GM21786 (cell line): Measurements from ENCODE around the gene MTR.

Source experiments
- ATAC-seq: cut with Tn5 transposase; IDR thresholded peaks from one replicate; pipeline ENCODE4 v1.9.1; 2021; ENCODE audit not compliant: unreplicated experiment

The MTR gene

GRCh38 chr1:236948996-236949395 lies 153.9 kb downstream of the MTR start:
- no peak for ATAC-seq

DNA sequence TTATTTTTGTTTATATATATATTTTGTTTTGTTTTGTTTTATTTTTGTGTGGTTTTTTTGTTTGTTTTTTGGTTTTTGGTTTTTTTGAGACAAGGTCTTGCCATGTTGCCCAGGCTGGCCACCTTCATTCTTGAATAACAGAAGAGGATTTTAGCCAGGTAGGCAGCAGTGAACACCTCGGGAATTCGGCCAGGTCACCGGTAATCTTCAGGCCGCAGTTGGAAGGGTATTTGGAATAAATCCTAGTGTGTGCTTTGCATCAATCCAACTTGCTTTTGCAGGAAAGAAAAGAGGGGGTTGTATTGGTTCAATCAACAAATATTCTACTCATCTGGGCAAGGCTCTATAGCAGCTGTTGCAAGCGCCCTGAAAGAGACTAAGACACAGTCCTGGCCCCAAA lies 155.3 kb downstream of the MTR start:
- no peak for ATAC-seq

GRCh38 chr1:236951672-236952071 lies 156.6 kb downstream of the MTR start:
- no peak for ATAC-seq

GRCh38 chr1:236952246-236953003 lies 157.3 kb downstream of the MTR start:
- no peak for ATAC-seq

DNA sequence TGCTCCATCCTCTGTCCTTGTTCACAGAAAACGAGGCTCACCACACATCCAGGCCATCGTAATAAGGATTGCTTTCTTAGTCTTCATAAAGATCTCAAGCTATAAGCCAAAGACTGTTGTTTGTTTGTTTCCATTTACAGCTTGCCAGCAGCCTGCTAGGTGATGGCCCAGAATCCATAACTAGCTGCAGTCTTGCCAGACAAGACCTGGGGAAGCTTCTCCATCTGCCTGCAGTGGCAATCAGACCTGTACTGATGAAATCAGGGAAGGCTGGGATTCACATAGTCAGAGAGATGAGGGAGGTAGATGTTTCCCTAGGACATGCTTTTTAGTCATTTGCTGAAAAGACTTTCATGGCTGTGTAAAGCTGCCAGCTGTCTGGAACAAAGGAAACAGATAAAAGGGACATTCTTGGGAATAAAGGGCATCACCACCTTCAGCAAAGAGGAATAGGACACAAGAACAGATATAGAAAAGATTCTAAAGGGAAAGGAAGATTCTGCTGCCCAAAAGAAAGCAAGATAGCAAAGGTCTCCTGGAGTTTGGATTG lies 158.1 kb downstream of the MTR start:
- no peak for ATAC-seq
